Activated CD8-positive, alpha-beta memory T cell treated with anti-CD3 and anti-CD28 coated beads, Interleukin-2, amount 50 U/mL, for 24 hours (primary cell): ENCODE data around the gene SEC14L1.

Source experiments
- DNase-seq: peaks from one replicate; pipeline ENCODE4 v3.0.0-alpha.2; 2020; ENCODE audit errors: extremely low read depth

The SEC14L1 gene

GRCh38 chr17:77163001-77163400, 22.2 kb downstream of the SEC14L1 start:
- DNase-seq = no peak

GRCh38 chr17:77163511-77164280, 22.9 kb downstream of the SEC14L1 start:
- DNase-seq = no peak

- no peak for DNase-seq
Observed at GRCh38 chr17:77164483-77165091, 23.8 kb downstream of the SEC14L1 start.

- no peak for DNase-seq
Observed at GRCh38 chr17:77165577-77165976, 24.8 kb downstream of the SEC14L1 start.

- DNase-seq = no peak
Observed at GRCh38 chr17:77167472-77168306, 26.9 kb downstream of the SEC14L1 start.

GRCh38 chr17:77173104-77173503, 32.3 kb downstream of the SEC14L1 start:
- DNase-seq = no peak

GRCh38 chr17:77174928-77175661, 34.3 kb downstream of the SEC14L1 start:
- no peak for DNase-seq

GRCh38 chr17:77177002-77177741, 36.4 kb downstream of the SEC14L1 start:
- DNase-seq = no peak

- DNase-seq = no peak
Observed at GRCh38 chr17:77178050-77178449, 37.3 kb downstream of the SEC14L1 start.

GRCh38 chr17:77178563-77178962, 37.8 kb downstream of the SEC14L1 start:
- DNase-seq = no peak

- DNase-seq = no peak
Observed at GRCh38 chr17:77180503-77181357, 40.0 kb downstream of the SEC14L1 start.

GRCh38 chr17:77182205-77183172, 41.7 kb downstream of the SEC14L1 start:
- no peak for DNase-seq

- DNase-seq = no peak
Observed at GRCh38 chr17:77184474-77184873, 43.7 kb downstream of the SEC14L1 start.

GRCh38 chr17:77185137-77185536, 44.4 kb downstream of the SEC14L1 start:
- DNase-seq = no peak

GRCh38 chr17:77186141-77186604, 45.4 kb downstream of the SEC14L1 start:
- DNase-seq = no peak

GRCh38 chr17:77188084-77189066, 47.6 kb downstream of the SEC14L1 start:
- DNase-seq = no peak

- DNase-seq = no peak
Observed at GRCh38 chr17:77189148-77189547, 48.4 kb downstream of the SEC14L1 start.

GRCh38 chr17:77190576-77190975, 49.8 kb downstream of the SEC14L1 start:
- DNase-seq = no peak
